GM23338 (cell line): Measurements from ENCODE around the gene RAD52.

Source experiments
- CREB1 ChIP-seq: fragments of 250-450 bp; sonication (Bioruptor Pico); IDR thresholded peaks from 2 replicates; pipeline ENCODE4 v1.5.0; 2020; ENCODE audit warnings: low read depth, mild to moderate bottlenecking, moderate library complexity
- EZH2 ChIP-seq: fragments of 200-600 bp; sonication (generic); IDR thresholded peaks from one replicate; pipeline ENCODE4 v1.8.0; 2017; ENCODE audit warnings: antibody characterized with exemption, mild to moderate bottlenecking, low read depth; ENCODE audit not compliant: unreplicated experiment
- EZH2phosphoT487 ChIP-seq: fragments of 200-600 bp; sonication (generic); IDR thresholded peaks from one replicate; pipeline ENCODE4 v1.8.1; 2018; ENCODE audit warnings: antibody characterized with exemption; ENCODE audit not compliant: unreplicated experiment
- JUNB ChIP-seq: IDR thresholded peaks from one replicate; pipeline ENCODE4 v1.6.1; 2016; ENCODE audit warnings: antibody characterized with exemption; ENCODE audit not compliant: unreplicated experiment
- POLR2AphosphoS5 ChIP-seq: IDR thresholded peaks from 2 replicates; pipeline ENCODE4 v1.6.1; 2016; ENCODE audit warnings: antibody characterized with exemption, low read depth
- STAT1 ChIP-seq: IDR thresholded peaks from one replicate; pipeline ENCODE4 v1.6.1; 2016; ENCODE audit warnings: antibody characterized with exemption; ENCODE audit not compliant: unreplicated experiment
- ZNF114 ChIP-seq: fragments of 250-450 bp; sonication (Bioruptor Pico); IDR thresholded peaks from 2 replicates; pipeline ENCODE4 v1.5.0; 2020; ENCODE audit warnings: mild to moderate bottlenecking, moderate library complexity
- TF ChIP-seq, protein P1 (sequence below), 2 experiments: fragments of 200-600 bp in 1 of 2; sonication (generic) in 1 of 2; conservative IDR thresholded peaks; 2 replicates each; pipeline versions ENCODE4 v1.5.1 to v1.6.1; 2016 to 2017; ENCODE audit warnings: antibody characterized with exemption in 2 of 2, low read depth in 2 of 2, mild to moderate bottlenecking in 2 of 2, moderate library complexity in 1 of 2
- TF ChIP-seq, protein P2 (sequence below): IDR thresholded peaks from one replicate; pipeline ENCODE4 v1.6.1; 2018; ENCODE audit warnings: antibody characterized with exemption; ENCODE audit not compliant: unreplicated experiment

DNA sequence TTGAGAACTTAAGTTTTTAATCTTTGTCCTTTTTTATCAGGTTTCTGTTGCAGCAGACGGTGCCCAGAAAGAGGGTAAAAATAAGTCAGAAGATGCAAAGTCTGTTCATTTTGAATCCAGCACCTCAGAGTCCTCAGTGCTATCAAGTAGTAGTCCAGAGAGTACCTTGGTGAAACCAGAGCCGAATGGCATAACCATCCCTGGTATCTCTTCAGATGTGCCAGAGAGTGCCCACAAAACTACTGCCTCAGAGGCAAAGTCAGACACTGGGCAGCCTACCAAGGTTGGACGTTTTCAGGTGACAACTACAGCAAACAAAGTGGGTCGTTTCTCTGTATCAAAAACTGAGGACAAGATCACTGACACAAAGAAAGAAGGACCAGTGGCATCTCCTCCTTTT lies 53.5 kb downstream of the RAD52 start:
- TF ChIP-seq EZH2 (no peak), EZH2phosphoT487 (no peak), POLR2AphosphoS5 (no peak), JUNB (no peak), ZNF114 (no peak), CREB1 (CRISPR knock-in tag) (no peak), STAT1 (no peak)
- TF ChIP-seq, protein P1, sequence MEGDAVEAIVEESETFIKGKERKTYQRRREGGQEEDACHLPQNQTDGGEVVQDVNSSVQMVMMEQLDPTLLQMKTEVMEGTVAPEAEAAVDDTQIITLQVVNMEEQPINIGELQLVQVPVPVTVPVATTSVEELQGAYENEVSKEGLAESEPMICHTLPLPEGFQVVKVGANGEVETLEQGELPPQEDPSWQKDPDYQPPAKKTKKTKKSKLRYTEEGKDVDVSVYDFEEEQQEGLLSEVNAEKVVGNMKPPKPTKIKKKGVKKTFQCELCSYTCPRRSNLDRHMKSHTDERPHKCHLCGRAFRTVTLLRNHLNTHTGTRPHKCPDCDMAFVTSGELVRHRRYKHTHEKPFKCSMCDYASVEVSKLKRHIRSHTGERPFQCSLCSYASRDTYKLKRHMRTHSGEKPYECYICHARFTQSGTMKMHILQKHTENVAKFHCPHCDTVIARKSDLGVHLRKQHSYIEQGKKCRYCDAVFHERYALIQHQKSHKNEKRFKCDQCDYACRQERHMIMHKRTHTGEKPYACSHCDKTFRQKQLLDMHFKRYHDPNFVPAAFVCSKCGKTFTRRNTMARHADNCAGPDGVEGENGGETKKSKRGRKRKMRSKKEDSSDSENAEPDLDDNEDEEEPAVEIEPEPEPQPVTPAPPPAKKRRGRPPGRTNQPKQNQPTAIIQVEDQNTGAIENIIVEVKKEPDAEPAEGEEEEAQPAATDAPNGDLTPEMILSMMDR (conservative IDR thresholded peaks at IDR 0.05; ENCODE audit: low read depth in 2 of 2): no peak
- TF ChIP-seq, protein P2, sequence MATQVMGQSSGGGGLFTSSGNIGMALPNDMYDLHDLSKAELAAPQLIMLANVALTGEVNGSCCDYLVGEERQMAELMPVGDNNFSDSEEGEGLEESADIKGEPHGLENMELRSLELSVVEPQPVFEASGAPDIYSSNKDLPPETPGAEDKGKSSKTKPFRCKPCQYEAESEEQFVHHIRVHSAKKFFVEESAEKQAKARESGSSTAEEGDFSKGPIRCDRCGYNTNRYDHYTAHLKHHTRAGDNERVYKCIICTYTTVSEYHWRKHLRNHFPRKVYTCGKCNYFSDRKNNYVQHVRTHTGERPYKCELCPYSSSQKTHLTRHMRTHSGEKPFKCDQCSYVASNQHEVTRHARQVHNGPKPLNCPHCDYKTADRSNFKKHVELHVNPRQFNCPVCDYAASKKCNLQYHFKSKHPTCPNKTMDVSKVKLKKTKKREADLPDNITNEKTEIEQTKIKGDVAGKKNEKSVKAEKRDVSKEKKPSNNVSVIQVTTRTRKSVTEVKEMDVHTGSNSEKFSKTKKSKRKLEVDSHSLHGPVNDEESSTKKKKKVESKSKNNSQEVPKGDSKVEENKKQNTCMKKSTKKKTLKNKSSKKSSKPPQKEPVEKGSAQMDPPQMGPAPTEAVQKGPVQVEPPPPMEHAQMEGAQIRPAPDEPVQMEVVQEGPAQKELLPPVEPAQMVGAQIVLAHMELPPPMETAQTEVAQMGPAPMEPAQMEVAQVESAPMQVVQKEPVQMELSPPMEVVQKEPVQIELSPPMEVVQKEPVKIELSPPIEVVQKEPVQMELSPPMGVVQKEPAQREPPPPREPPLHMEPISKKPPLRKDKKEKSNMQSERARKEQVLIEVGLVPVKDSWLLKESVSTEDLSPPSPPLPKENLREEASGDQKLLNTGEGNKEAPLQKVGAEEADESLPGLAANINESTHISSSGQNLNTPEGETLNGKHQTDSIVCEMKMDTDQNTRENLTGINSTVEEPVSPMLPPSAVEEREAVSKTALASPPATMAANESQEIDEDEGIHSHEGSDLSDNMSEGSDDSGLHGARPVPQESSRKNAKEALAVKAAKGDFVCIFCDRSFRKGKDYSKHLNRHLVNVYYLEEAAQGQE: no peak
